Measurements from ENCODE around the gene TMC6.

DNA sequence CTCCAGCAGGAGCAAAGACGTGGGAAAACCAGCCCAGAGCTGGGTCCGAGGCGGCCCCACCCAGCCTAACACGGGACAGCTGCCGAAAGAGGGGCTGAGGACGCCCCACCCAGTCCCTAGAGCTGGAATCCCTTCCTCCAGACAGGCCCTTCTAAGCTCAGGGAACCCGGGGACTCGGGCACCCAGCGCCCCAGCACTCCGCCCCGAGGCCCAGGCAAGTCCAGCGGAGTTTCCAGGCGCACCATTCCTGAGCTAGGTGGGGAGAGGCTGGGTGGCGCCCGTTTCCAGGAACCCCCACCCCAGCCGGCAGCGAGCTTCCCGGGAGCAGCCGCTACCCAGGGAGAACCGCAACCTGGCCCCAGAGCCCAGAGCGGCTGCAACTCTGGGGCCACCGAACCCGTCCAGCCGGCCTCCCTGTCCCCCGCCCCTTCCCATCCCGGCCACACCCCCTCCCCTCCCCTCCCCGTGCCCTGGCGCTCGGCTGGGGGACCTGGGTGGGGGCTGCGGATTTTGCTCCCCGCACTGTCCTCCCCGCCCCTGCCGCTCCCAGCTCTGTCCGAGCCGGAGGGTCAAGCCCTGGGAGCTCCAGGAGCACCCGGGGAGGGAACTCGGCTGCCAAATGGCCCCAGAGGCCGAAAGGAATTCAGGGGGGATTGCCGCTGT, 536 bp downstream of the TMC6 start:
- TF ChIP-seq EZH2 (IDR thresholded peaks at IDR 0.05) (no peak), POLR2AphosphoS5 (IDR thresholded peaks at IDR 0.05; ENCODE audit: borderline replicate concordance, low read depth, low read length) (no peak)
